Jurkat, Clone E6-1 (cell line): ENCODE data around the gene ANKS1B.

Experiments used
- DNase-seq: peaks from one replicate; pipeline ENCODE4 v3.0.0-alpha.2; 2011; ENCODE audit warnings: low read depth, low spot score
- H3K4me3 ChIP-seq: 2 replicates; pipeline ENCODE4 v1.5.1; 2011; ENCODE audit warnings: mild to moderate bottlenecking, low read length, control low read depth, moderate library complexity

ANKS1B gene

DNA sequence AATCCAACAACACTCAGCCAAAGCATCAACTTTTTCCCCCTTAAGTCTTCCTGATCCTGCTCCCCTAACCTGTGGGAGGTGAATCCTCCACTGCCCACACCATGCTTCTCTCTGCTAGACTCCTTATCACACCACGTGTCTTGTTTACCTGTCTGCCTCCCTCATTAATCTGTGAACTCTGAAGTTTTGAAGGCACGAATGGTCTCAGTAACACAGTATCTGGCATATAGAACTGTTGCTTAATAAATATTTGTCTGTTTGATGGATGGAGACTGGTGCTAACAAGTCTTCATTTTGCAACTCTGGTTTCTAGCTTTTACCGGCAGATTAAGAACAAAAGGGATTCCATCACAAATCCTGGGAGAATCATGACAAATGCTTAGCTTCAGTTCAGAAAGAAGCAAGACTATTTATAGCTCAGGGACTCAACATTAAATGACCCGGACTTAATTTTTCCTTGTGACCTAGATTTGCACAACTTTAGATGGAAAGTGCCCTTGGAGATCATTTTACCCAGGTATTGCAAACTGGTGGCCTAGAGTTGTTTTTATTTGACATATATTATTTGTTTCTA is 1072.2 kb downstream of the ANKS1B start:
- no peak overlapping the region for H3K4me3 ChIP-seq
- no peak for DNase-seq

GRCh38 chr12:98911396-98911795 is 1073.3 kb downstream of the ANKS1B start:
- no peak overlapping the region for H3K4me3 ChIP-seq
- DNase-seq = no peak

DNA sequence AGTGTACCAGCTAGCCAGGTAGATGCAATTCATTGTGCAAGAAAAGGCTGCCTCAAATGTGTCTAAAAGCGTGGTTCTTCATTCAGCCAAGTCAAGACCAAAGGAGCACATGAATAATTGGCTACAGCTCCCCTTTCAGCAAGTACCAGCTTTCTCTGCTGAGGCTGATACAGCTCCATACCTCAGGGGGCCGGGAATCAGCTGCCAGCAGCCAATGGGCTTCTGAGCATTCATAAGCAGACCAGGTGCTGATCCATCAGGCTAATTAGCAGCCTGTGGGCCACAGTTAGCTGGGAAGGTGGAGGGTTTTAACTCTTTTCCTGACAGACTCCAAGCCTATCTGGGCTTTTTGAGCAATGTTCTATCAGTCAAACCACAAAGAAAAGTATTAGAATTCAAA is 1075.0 kb downstream of the ANKS1B start:
- DNase-seq = no peak
- no peak overlapping the region for H3K4me3 ChIP-seq

GRCh38 chr12:98908866-98909265 is 1075.9 kb downstream of the ANKS1B start:
- H3K4me3 ChIP-seq = no peak overlapping the region
- no peak for DNase-seq

DNA sequence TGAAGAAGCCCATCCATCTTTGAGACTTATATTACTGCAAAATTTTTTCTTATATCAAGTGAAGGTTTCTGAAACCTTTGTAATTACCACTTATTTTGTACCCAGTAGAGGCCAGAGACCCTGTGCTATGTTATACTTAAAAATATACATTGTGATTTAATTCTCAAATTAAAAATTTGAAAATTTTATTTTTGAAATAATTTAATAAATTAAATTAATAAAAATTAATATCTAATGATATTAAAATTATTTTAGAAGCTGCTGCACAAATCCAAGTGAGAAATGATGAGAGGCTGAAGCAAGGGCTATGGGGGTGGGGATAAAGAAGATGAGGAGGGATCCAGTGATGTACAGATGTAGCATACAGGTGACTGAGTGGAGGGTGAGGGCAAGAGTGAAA is 1080.9 kb downstream of the ANKS1B start:
- DNase-seq = no peak
- no peak overlapping the region for H3K4me3 ChIP-seq

- no peak for DNase-seq
Measured at GRCh38 chr12:98901189-98901588, 1083.5 kb downstream of the ANKS1B start.

GRCh38 chr12:98896938-98897337 is 1087.8 kb downstream of the ANKS1B start:
- peak; percentile 5 for DNase-seq
- no peak overlapping the region for H3K4me3 ChIP-seq

More at GRCh38 chr12:98901189-98901588, 1083.5 kb downstream of the ANKS1B start:
- H3K4me3 ChIP-seq = no peak overlapping the region

GRCh38 chr12:98895086-98895651 is 1089.6 kb downstream of the ANKS1B start:
- DNase-seq = no peak
- no peak overlapping the region for H3K4me3 ChIP-seq

DNA sequence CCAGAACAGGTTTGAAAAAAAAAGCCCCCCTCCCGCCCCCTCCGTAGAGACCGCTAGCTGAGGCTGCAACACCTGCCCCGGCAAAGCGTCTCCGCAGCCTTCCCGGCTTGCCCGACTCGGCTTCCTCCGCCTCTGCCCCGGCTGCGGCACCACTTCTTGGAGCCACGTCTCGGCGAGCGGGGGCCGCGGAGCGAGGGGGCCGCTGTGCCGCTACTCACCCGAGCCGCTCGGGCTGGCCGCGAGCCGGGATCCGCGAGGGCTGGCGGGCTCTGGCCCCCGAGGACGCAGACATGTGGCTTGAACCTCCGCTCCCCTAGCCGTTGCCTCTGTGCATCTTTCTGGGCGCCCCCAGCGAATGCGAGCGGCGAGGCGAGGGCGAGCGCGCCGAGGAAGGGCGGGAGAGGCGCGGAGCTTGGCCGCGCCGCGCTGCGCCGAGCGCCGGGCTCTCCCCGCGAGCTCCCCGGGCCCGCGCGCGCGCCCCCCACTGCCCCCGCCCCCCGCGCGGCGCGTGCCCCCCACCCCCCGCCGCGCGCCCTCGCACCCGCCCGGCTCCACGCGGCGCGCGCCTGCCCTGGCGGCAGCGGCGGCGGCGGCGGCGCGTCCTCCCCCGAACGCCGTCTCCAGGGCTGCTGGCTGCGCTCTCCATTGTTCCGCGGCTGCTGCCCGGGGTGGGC is 1090.2 kb downstream of the ANKS1B start:
- H3K4me3 ChIP-seq = no peak overlapping the region
- DNase-seq = no peak

DNA sequence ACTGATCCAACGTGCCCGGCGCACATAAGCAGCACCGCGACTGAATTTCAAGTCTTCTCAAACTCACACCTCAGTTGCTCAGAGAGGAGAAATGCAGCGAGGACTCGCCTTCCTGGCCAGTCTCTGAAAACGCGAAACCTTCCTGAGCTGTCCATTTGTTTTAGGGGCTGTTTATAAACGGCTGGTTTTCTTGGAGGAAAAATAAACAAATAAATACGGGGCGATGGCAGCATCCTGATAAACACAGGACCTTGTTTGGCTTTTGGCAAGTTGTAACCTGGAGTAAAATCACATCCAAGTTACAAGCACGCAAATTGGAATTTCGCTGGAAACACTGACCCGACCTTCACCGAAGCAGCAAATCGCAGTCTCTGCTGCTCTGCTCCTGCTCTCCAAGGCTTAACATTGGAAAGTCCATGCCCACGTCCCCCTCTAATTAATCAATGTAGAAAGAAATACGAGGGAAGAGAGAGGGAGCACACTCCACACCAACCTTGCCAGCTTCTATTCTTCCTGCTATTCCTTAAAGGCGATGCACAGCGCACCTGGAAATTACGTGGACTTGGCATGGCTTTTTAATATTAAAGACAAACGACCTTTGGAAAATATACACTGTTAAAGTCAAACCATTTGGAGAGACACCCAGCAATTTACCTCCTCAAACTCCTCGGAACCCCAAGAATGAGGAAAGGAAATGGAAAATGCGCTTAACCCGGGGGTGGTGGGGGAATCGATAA is 1090.9 kb downstream of the ANKS1B start:
- no peak for DNase-seq
- no peak overlapping the region for H3K4me3 ChIP-seq

DNA sequence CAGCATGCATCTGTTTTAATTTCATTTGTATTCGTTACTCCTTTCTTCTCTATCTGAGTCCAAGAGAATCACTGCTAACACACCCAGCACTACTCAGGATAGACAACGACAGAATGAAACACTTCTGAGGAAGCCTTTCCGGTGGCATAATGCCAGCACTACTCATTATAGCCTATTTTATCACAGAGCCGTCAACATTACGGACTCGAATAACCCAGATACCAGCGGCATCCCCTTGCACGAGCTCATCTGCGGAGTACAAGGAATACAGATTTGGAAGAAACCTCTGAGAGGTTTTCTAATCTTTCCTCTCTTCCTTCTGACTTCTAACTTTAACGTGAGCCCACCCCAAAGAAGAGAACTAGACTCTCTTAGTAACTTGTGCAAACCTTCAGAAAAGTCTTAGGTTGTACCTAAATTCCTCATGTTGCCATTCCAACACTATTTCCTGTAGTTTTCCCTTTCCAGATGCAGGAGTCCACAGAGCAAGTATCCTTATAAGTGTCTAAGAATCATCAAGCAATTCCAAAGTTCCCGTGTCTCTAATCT is 1091.5 kb downstream of the ANKS1B start:
- DNase-seq = no peak
- H3K4me3 ChIP-seq = no peak overlapping the region

GRCh38 chr12:98885778-98886177 is 1099.0 kb downstream of the ANKS1B start:
- DNase-seq = no peak
- H3K4me3 ChIP-seq = no peak overlapping the region

GRCh38 chr12:98883231-98883630 is 1101.5 kb downstream of the ANKS1B start:
- no peak overlapping the region for H3K4me3 ChIP-seq
- no peak for DNase-seq

DNA sequence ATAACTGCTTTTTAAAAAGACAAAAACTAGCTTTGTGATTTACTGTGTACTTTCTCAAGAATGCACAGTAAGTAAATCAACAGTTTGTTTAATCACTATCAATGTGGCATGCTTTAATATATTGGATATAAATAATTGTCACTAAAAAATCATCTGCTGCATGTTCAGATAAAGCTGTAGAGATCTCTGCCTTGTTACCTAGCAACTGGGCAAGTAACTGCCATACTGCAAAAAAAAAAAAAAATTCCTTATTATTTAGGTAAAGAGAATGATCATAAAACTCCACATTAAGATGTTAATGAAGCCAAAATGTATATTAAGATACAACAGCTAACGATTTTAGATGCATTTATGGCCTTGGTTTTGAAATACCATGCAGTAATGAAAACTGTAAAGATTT is 1102.2 kb downstream of the ANKS1B start:
- no peak for DNase-seq
- H3K4me3 ChIP-seq = no peak overlapping the region

DNA sequence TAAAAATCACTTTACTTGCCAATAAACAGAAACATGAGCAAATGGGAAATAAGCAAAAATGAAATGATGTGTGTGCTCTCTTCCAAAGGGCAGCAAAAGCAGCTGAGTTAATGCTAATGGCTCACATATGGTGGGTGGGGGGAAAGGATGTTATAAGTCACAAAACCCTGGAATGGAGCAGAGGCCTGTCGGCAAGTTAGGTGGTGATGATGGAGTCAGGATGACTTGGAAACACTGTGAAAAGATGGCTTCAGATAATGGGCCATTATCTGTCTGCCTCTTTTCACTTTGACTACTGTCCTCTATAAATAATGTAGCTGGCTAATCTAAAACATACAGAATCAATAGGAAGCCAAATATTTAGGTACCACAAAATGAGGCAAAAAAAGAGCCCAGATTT is 1111.0 kb downstream of the ANKS1B start:
- no peak overlapping the region for H3K4me3 ChIP-seq
- DNase-seq = no peak

- DNase-seq = no peak
- H3K4me3 ChIP-seq = no peak overlapping the region
Measured at GRCh38 chr12:98870504-98870903, 1114.2 kb downstream of the ANKS1B start.

GRCh38 chr12:98869886-98870503 is 1114.7 kb downstream of the ANKS1B start:
- no peak for DNase-seq
- no peak overlapping the region for H3K4me3 ChIP-seq

DNA sequence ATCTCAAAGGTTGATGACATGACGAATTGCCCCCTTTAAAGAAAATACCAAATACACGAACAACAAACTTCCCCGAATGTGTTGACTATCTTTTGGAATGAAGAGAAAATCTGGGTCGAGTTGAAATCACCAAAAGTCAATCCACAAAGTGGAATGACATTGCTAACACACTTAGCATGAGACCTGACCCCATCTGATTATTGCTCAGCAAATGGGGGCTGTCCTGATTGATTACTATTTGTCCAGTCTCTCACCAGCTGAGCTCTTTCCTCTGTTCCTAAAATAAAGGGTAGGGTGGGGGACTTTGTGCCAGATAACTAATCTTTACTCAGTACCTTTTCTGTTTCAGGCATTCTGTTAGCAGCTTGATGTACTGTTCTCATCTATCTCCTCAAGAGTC is 1116.2 kb downstream of the ANKS1B start:
- H3K4me3 ChIP-seq = no peak overlapping the region
- DNase-seq = no peak

- no peak overlapping the region for H3K4me3 ChIP-seq
- DNase-seq = no peak
Measured at GRCh38 chr12:98868076-98868475, 1116.7 kb downstream of the ANKS1B start.

DNA sequence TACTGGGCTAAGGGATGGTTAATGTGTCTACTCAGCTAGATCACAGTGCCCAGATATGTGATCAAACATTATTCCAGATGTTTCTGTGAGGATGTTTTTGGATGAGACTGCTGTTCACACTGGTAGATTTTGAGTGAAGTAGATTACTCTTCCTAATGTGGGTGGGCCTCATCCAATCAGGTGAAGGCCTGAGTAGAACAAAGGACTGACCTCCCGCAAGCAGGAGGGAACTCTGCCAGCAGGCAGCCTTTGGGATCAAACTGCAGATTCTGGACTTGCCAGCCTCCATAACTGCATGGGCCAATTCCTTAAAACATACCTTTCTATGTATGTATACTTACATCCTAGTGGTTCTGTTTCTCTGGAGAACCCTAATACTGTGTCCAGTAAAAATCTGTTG is 1120.4 kb downstream of the ANKS1B start:
- H3K4me3 ChIP-seq = no peak overlapping the region
- no peak for DNase-seq
